OCI-LY3 (cell line): ENCODE measurements around the gene TMEM256.

Source experiments
- H2AFZ ChIP-seq: fragments of 200-600, 300-600 bp; shearing (Covaris generic); 2 replicates; pipeline ENCODE4 v1.6.0; 2014; ENCODE audit warnings: antibody characterized with exemption, low read depth, low read length
- H3K27ac ChIP-seq: fragments of 200-600, 300-600 bp; sonication (generic); 2 replicates; pipeline ENCODE4 v1.5.1; 2014; ENCODE audit warnings: mild to moderate bottlenecking, low read length, moderate library complexity, mixed read lengths
- H3K27me3 ChIP-seq: fragments of 200-600, 300-600 bp; sonication (generic); 2 replicates; pipeline ENCODE4 v1.6.1; 2014; ENCODE audit warnings: low read depth, low read length, mixed read lengths
- H3K36me3 ChIP-seq: fragments of 200-600, 300-600 bp; sonication (generic); replicated peaks from 2 replicates; pipeline ENCODE3; 2014; ENCODE audit warnings: low read depth, low read length, mixed read lengths
- H3K4me1 ChIP-seq: fragments of 300-600, 200-600 bp; sonication (generic); 2 replicates; pipeline ENCODE4 v1.6.1; 2014; ENCODE audit warnings: low read length, mixed read lengths
- H3K4me2 ChIP-seq: fragments of 200-600, 300-600 bp; sonication (generic); 2 replicates; pipeline ENCODE4 v1.6.1; 2014; ENCODE audit warnings: low read length, mixed read lengths
- H3K4me3 ChIP-seq: fragments of 300-600, 200-600 bp; sonication (generic); 2 replicates; pipeline ENCODE4 v1.5.1; 2014; ENCODE audit warnings: antibody characterized with exemption, mild to moderate bottlenecking, low read length, moderate library complexity
- H3K79me2 ChIP-seq: fragments of 300-600, 200-600 bp; shearing (Covaris generic); 2 replicates; pipeline ENCODE4 v1.6.1; 2014; ENCODE audit warnings: mild to moderate bottlenecking, low read length, mixed read lengths
- H3K9ac ChIP-seq: fragments of 300-600, 200-600 bp; shearing (Covaris generic); 2 replicates; pipeline ENCODE4 v1.6.0; 2014; ENCODE audit warnings: mild to moderate bottlenecking, low read length, moderate library complexity
- H3K9me3 ChIP-seq: fragments of 200-600, 300-600 bp; shearing (Covaris generic); 2 replicates; pipeline ENCODE4 v1.6.1; 2014; ENCODE audit warnings: low read length, mixed read lengths; ENCODE audit not compliant: insufficient read depth
- H4K20me1 ChIP-seq: fragments of 200-600, 300-600 bp; sonication (generic); 2 replicates; pipeline ENCODE4 v1.6.1; 2016; ENCODE audit warnings: low read length, mixed read lengths; ENCODE audit not compliant: insufficient read depth
- EZH2phosphoT487 ChIP-seq: fragments of 200-600 bp; shearing (Covaris generic); IDR thresholded peaks from 2 replicates; pipeline ENCODE4 v1.6.1; 2018; ENCODE audit warnings: antibody characterized with exemption, mixed run types, low read depth
- TF ChIP-seq, protein P1 (sequence below): fragments of 200-600, 300-600 bp; sonication (generic); IDR thresholded peaks from 2 replicates; pipeline ENCODE4 v1.5.1; 2014; ENCODE audit warnings: antibody characterized with exemption, low read length, low read depth

Gene TMEM256

DNA sequence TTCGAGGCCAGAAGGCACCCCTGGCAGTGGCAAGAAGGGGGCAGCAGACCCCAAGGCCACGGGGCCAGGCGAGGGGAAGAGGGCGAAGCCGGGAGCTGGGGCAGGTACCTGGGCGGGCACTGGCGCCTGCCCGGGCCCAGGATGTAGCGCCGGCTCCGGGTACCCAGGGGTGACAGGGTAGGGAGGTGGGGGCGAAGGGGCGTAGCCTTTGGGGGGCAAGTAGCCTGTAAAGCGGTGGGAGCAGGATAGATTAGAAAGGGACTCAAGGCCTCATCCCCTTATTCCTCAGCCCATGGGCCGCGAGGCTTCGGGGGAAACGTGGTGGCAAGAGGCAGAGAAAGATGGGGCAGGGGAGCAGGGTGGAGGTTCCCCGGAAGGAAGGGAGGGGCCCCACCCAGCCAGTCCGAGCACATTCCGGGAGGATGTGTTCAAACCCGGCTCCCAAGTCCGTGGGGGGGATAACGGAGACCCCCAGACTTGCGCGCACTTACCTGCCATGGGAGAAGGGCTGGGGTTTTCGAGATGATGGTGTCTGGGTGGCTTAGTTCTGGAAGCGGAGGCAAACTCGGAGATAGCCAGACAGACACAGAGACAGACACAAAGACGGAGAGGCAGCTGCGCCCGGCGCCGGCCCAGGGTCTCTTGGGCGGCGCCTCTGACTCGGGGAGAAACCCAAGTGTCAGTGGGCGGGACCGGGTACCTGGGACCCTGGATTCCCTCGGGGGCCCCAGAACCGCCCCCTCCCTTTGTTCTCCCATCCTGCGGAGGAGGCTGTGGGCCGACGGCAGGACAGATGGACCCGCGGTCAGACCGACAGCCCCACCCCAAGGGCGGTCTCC is 10.1 kb downstream of the TMEM256 start:
- peak overlapping the region; percentile 71; the same call in 1 of the 2 replicates for H2AFZ ChIP-seq
- peak overlapping the region; percentile 82 for H3K4me3 ChIP-seq
- no peak overlapping the region for H3K27ac ChIP-seq
- H4K20me1 ChIP-seq: no peaks in the 10 kb centered on the region
- H3K9me3 ChIP-seq: no peaks in the 10 kb centered on the region
- no peak for TF ChIP-seq EZH2phosphoT487
- TF ChIP-seq, protein P1, sequence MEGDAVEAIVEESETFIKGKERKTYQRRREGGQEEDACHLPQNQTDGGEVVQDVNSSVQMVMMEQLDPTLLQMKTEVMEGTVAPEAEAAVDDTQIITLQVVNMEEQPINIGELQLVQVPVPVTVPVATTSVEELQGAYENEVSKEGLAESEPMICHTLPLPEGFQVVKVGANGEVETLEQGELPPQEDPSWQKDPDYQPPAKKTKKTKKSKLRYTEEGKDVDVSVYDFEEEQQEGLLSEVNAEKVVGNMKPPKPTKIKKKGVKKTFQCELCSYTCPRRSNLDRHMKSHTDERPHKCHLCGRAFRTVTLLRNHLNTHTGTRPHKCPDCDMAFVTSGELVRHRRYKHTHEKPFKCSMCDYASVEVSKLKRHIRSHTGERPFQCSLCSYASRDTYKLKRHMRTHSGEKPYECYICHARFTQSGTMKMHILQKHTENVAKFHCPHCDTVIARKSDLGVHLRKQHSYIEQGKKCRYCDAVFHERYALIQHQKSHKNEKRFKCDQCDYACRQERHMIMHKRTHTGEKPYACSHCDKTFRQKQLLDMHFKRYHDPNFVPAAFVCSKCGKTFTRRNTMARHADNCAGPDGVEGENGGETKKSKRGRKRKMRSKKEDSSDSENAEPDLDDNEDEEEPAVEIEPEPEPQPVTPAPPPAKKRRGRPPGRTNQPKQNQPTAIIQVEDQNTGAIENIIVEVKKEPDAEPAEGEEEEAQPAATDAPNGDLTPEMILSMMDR: peak; percentile 16; the same call in 1 of the 2 replicates
- H3K27me3 ChIP-seq: no peaks in the 10 kb centered on the region
- H3K4me1 ChIP-seq: peaks cover 7% of the 10 kb centered on the region; the same call in 1 of the 2 replicates
- no peaks in the 10 kb centered on the region for H3K79me2 ChIP-seq
- H3K9ac ChIP-seq: peak overlapping the region; percentile 71
- no peaks in the 10 kb centered on the region for H3K36me3 ChIP-seq
- peak overlapping the region; percentile 88 for H3K4me2 ChIP-seq

- H3K27ac ChIP-seq: no peak overlapping the region
- peak overlapping the region; percentile 82 for H3K4me3 ChIP-seq
- no peaks in the 10 kb centered on the region for H3K79me2 ChIP-seq
- peaks cover 7% of the 10 kb centered on the region; the same call in 1 of the 2 replicates for H3K4me1 ChIP-seq
- H2AFZ ChIP-seq: no peak overlapping the region
- no peaks in the 10 kb centered on the region for H4K20me1 ChIP-seq
- no peaks in the 10 kb centered on the region for H3K27me3 ChIP-seq
- no peaks in the 10 kb centered on the region for H3K36me3 ChIP-seq
- H3K4me2 ChIP-seq: peak overlapping the region; percentile 88
- no peak for TF ChIP-seq EZH2phosphoT487
- TF ChIP-seq, protein P1: no peak
- no peaks in the 10 kb centered on the region for H3K9me3 ChIP-seq
- H3K9ac ChIP-seq: peak overlapping the region; percentile 71
These were observed 10.9 kb downstream of the TMEM256 start for GRCh38 chr17:7392696-7393612.

DNA sequence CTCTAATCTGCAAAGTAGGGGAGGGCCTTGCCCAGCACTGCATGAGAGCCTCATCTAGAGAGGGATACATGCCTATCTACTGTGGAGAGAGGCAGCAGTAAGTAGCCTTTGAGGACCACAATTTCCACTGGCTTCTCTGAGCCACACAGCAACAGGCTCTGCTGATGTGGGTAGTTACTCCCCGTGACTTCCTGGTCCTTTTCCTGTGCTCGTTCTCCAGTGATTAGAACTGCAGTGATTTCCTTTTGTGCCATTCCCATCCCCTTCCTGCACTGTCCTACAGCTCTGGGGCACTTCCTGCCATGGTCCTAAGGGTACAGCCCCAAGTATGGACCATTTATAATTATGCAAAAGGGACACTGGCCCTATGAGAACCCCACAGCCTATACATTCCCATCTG is 12.6 kb downstream of the TMEM256 start:
- H3K4me1 ChIP-seq: peaks cover 7% of the 10 kb centered on the region; the same call in 1 of the 2 replicates
- H3K4me2 ChIP-seq: no peak overlapping the region

More for the DNA sequence above, 12.6 kb downstream of the TMEM256 start:
- Histone ChIP-seq H3K4me3 (no peak overlapping the region), H3K27me3 (no peaks in the 10 kb centered on the region), H3K9ac (no peak overlapping the region), H3K36me3 (no peaks in the 10 kb centered on the region), H3K79me2 (no peaks in the 10 kb centered on the region), H3K27ac (no peak overlapping the region), H4K20me1 (no peaks in the 10 kb centered on the region), H2AFZ (no peak overlapping the region), H3K9me3 (no peaks in the 10 kb centered on the region)
- TF ChIP-seq, protein P1: no peak
- no peak for TF ChIP-seq EZH2phosphoT487
